Stomach (tissue), 4 donors: ENCODE data around the gene DNASE1L3.

ENCODE experiments used
- CTCF ChIP-seq, 7 experiments: fragments of 450-650 bp in 4 of 7; fragments of 200-600 bp in 3 of 7; sonication (generic) in 3 of 7; IDR thresholded peaks; one replicate each; pipeline ENCODE4 v1.5.1; 2016 to 2019; ENCODE audit warnings: antibody characterized with exemption in 7 of 7, control low read depth in 2 of 7, mild to moderate bottlenecking in 1 of 7
- EP300 ChIP-seq: sonication (generic); formaldehyde crosslinking; IDR thresholded peaks from one replicate; pipeline ENCODE4 v1.6.1; 2017; ENCODE audit warnings: antibody characterized with exemption
- POLR2A ChIP-seq, 4 donors: fragments of 450-650 bp; IDR thresholded peaks; one replicate each; pipeline ENCODE4 v1.6.1; 2016; ENCODE audit warnings: antibody characterized with exemption in 4 of 4, control low read depth in 2 of 4, mild to moderate bottlenecking in 1 of 4, moderate library complexity in 1 of 4
- POLR2AphosphoS5 ChIP-seq, 3 donors: sonication (generic); formaldehyde crosslinking; IDR thresholded peaks; one replicate each; pipeline ENCODE4 v1.6.1; 2016; ENCODE audit warnings: antibody characterized with exemption in 3 of 3

GRCh38 chr3:58230876-58231552 is 20.2 kb upstream of the DNASE1L3 start:
- TF ChIP-seq CTCF (IDR thresholded peaks at IDR 0.05) (no peak), POLR2AphosphoS5 (IDR thresholded peaks at IDR 0.05) (no peak), POLR2A (IDR thresholded peaks at IDR 0.05) (no peak), EP300 (no peak)
